WTC11 (cell line): ENCODE results near the gene VAV2. TPM values are rescaled to one million over a fixed set of nuclear protein-coding genes. Genes with fewer than 3 reads are reported as not detected.

Experiments used
- ATAC-seq: fragments of 200-7000 bp; cut with Tn5 transposase; 2 replicates; pipeline ENCODE4 v1.10.0; 2021; ENCODE audit warnings: mild to moderate bottlenecking, moderate library complexity
- CTCF ChIA-PET: fragments of 300-600 bp; sonication (Branson Sonifier 250); formaldehyde crosslinking; loops from one replicate; lab custom pipeline; 2021; ENCODE audit warnings: antibody characterized with exemption; lab: Charles Lee
- POLR2A ChIA-PET: fragments of 350-600 bp; sonication (Branson Sonifier 250); formaldehyde crosslinking; loops from one replicate; lab custom pipeline; 2021; ENCODE audit warnings: antibody characterized with exemption; lab: Charles Lee
- DNase-seq: peaks from one replicate; pipeline ENCODE4 v3.0.0; 2021; ENCODE audit warnings: low spot score
- H3K27ac Mint-ChIP-seq: 2 replicates; pipeline ENCODE4 v1.8.0; 2021; ENCODE audit warnings: mixed read lengths
- H3K27me3 Mint-ChIP-seq: 2 replicates; pipeline ENCODE4 v1.8.0; 2021; ENCODE audit warnings: low read depth, mild to moderate bottlenecking, moderate library complexity, mixed read lengths
- H3K36me3 Mint-ChIP-seq: 2 replicates; pipeline ENCODE4 v1.8.0; 2021; ENCODE audit warnings: mixed read lengths
- H3K4me1 Mint-ChIP-seq: 2 replicates; pipeline ENCODE4 v1.8.0; 2022; ENCODE audit warnings: mixed read lengths
- H3K4me3 Mint-ChIP-seq: 2 replicates; pipeline ENCODE4 v1.8.0; 2021; ENCODE audit warnings: mild to moderate bottlenecking, moderate library complexity, mixed read lengths
- H3K9me3 Mint-ChIP-seq: 2 replicates; pipeline ENCODE4 v1.8.0; 2021; ENCODE audit warnings: mixed read lengths
- ATF1 ChIP-seq: sonication (generic); formaldehyde crosslinking; IDR thresholded peaks from 2 replicates; pipeline ENCODE4 v1.8.1; 2023; ENCODE audit warnings: mild to moderate bottlenecking, moderate library complexity, missing genetic modification reagents
- E2F1 ChIP-seq: sonication (generic); formaldehyde crosslinking; IDR thresholded peaks from 2 replicates; pipeline ENCODE4 v1.8.0; 2022; ENCODE audit warnings: mild to moderate bottlenecking, missing genetic modification reagents
- GTF2I ChIP-seq: fragments of 250-450 bp; sonication (Bioruptor Pico); conservative IDR thresholded peaks from 2 replicates; pipeline ENCODE4 v1.4.0; 2021; ENCODE audit warnings: mild to moderate bottlenecking
- JAZF1 ChIP-seq: fragments of 250-450 bp; sonication (Bioruptor Pico); IDR thresholded peaks from 2 replicates; pipeline ENCODE4 v1.9.0; 2021; ENCODE audit warnings: moderate library complexity, mild to moderate bottlenecking, inconsistent platforms
- NR3C1 ChIP-seq: sonication (generic); formaldehyde crosslinking; conservative IDR thresholded peaks from 2 replicates; pipeline ENCODE4 v1.8.1; 2023; ENCODE audit warnings: low read depth, mild to moderate bottlenecking, missing genetic modification reagents
- SMAD4 ChIP-seq: sonication (generic); formaldehyde crosslinking; IDR thresholded peaks from 2 replicates; pipeline ENCODE4 v1.8.0; 2022; ENCODE audit warnings: mild to moderate bottlenecking, missing genetic modification reagents
- ZNF423 ChIP-seq: fragments of 250-450 bp; sonication (Bioruptor Pico); IDR thresholded peaks from 2 replicates; pipeline ENCODE4 v2.1.2; 2022; ENCODE audit warnings: mild to moderate bottlenecking, moderate library complexity
- ZNF425 ChIP-seq: fragments of 250-450 bp; sonication (Bioruptor Pico); conservative IDR thresholded peaks from 2 replicates; pipeline ENCODE4 v1.9.0; 2021; ENCODE audit warnings: mild to moderate bottlenecking
- ZNF512 ChIP-seq: sonication (generic); formaldehyde crosslinking; IDR thresholded peaks from 2 replicates; pipeline ENCODE4 v1.8.1; 2022; ENCODE audit warnings: missing genetic modification reagents, borderline replicate concordance
- ZSCAN18 ChIP-seq: fragments of 250-450 bp; sonication (Bioruptor Pico); IDR thresholded peaks from 2 replicates; pipeline ENCODE4 v2.1.2; 2022; ENCODE audit warnings: mild to moderate bottlenecking, moderate library complexity
- total RNA-seq: library from RNA; stranded (reverse); gene quantifications from 3 replicates; pipeline ENCODE4 v1.2.3, GENCODE V29; 2021
- TF ChIP-seq, protein P1 (sequence below): sonication (generic); formaldehyde crosslinking; IDR thresholded peaks from 2 replicates; pipeline ENCODE4 v1.8.1; 2023; ENCODE audit warnings: mild to moderate bottlenecking, moderate library complexity, missing genetic modification reagents
- TF ChIP-seq, protein P2 (sequence below): sonication (generic); formaldehyde crosslinking; IDR thresholded peaks from 2 replicates; pipeline ENCODE4 v1.8.1; 2023; ENCODE audit warnings: mild to moderate bottlenecking, missing genetic modification reagents

VAV2 gene
- total RNA-seq, 1 experiment from 2014 or later, result 39.7 TPM

- H3K9me3 Mint-ChIP-seq, result no peaks in the 10 kb centered on the region
Observed at GRCh38 chr9:134024214-134024792, 32.2 kb upstream of the VAV2 start.

More at GRCh38 chr9:134024214-134024792, 32.2 kb upstream of the VAV2 start:
- no peak for TF ChIP-seq ZNF512 (CRISPR knock-in tag)
- TF ChIP-seq E2F1 (CRISPR knock-in tag), result no peak
- TF ChIP-seq ZNF425 (CRISPR knock-in tag), result no peak
- TF ChIP-seq, protein P1, sequence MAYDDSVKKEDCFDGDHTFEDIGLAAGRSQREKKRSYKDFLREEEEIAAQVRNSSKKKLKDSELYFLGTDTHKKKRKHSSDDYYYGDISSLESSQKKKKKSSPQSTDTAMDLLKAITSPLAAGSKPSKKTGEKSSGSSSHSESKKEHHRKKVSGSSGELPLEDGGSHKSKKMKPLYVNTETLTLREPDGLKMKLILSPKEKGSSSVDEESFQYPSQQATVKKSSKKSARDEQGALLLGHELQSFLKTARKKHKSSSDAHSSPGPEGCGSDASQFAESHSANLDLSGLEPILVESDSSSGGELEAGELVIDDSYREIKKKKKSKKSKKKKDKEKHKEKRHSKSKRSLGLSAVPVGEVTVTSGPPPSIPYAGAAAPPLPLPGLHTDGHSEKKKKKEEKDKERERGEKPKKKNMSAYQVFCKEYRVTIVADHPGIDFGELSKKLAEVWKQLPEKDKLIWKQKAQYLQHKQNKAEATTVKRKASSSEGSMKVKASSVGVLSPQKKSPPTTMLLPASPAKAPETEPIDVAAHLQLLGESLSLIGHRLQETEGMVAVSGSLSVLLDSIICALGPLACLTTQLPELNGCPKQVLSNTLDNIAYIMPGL (CRISPR knock-in tag), result no peak
- no peak for TF ChIP-seq ZNF423
- no peak for TF ChIP-seq ZSCAN18 (CRISPR knock-in tag)
- no peak for TF ChIP-seq GTF2I (CRISPR knock-in tag)
- no peak for TF ChIP-seq SMAD4 (CRISPR knock-in tag)
- TF ChIP-seq, protein P2, sequence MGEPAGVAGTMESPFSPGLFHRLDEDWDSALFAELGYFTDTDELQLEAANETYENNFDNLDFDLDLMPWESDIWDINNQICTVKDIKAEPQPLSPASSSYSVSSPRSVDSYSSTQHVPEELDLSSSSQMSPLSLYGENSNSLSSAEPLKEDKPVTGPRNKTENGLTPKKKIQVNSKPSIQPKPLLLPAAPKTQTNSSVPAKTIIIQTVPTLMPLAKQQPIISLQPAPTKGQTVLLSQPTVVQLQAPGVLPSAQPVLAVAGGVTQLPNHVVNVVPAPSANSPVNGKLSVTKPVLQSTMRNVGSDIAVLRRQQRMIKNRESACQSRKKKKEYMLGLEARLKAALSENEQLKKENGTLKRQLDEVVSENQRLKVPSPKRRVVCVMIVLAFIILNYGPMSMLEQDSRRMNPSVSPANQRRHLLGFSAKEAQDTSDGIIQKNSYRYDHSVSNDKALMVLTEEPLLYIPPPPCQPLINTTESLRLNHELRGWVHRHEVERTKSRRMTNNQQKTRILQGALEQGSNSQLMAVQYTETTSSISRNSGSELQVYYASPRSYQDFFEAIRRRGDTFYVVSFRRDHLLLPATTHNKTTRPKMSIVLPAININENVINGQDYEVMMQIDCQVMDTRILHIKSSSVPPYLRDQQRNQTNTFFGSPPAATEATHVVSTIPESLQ (CRISPR knock-in tag), result no peak
- no peak for TF ChIP-seq NR3C1 (CRISPR knock-in tag)
- no peak for TF ChIP-seq ATF1 (CRISPR knock-in tag)
- TF ChIP-seq JAZF1 (CRISPR knock-in tag), result no peak
- Mint-ChIP-seq H3K27ac (no peak overlapping the region), H3K4me3 (peak overlapping the region; percentile 24), H3K4me1 (peaks cover 10% of the 10 kb centered on the region; the same call in 1 of the 2 replicates), H3K27me3 (no peaks in the 10 kb centered on the region), H3K36me3 (peaks cover 2% of the 10 kb centered on the region)
- POLR2A ChIA-PET, result interaction anchor here (0.5 to 1.1 kb wide), 3 partner anchors 27 to 265 kb away, joined by 3 to 4 read pairs (median 3); no protein-coding TSS in a partner anchor
- no peak for ATAC-seq
- CTCF ChIA-PET, result interaction anchor here (0.6 to 2.8 kb wide), 12 partner anchors 19 to 785 kb away, joined by 3 to 24 read pairs (median 6); no protein-coding TSS in a partner anchor
- DNase-seq, result no peak
